ENCODE results near the gene TRIM7. TPM values are rescaled to one million over a fixed set of nuclear protein-coding genes. Genes with fewer than 3 reads are reported as not detected.
A peak's percentile ranks its signal among the peaks of the same experiment; 100 is the strongest.

The TRIM7 gene
- total and polyA plus RNA-seq, 9 of the 15 experiments (the other 6 are each of a cell fraction or from before 2014, with no cell fraction given): 2.6 to 14.9 (median 8.9) TPM

- TF ChIP-seq AFF1 (IDR thresholded peaks at IDR 0.05; ENCODE audit: low read depth in 1 of 2, partially characterized antibody in 2 of 2) (no peak), E2F4 (CRISPR knock-in tag; IDR thresholded peaks at IDR 0.05; ENCODE audit: low read depth) (peak; percentile 78; the same call in 1 of the 2 replicates), SNIP1 (IDR thresholded peaks at IDR 0.05; ENCODE audit: low read depth) (no peak), GTF2F1 (IDR thresholded peaks at IDR 0.05; ENCODE audit: low read depth, low read length) (no peak), CREB1 (IDR thresholded peaks at IDR 0.05) (0 out of 2 replicates have a peak, but pooled peaks have one; percentile 14), CREB1 (CRISPR knock-in tag; IDR thresholded peaks at IDR 0.05) (no peak), EP400 (IDR thresholded peaks at IDR 0.05) (peak; percentile 39; the same call in 1 of the 2 replicates), NRF1 (conservative IDR thresholded peaks at IDR 0.05 in 1 of 2, IDR thresholded peaks at IDR 0.05 in 1 of 2) (peak in 1 of 2 experiments; percentile 40; a peak in 1 of 4 replicates), SMARCA5 (IDR thresholded peaks at IDR 0.05) (0 out of 2 replicates have a peak, but pooled peaks have one; percentile 25), E2F5 (CRISPR knock-in tag; IDR thresholded peaks at IDR 0.05) (peak; percentile 63; the same call in 1 of the 2 replicates), TCF15 (CRISPR knock-in tag; IDR thresholded peaks at IDR 0.05) (no peak), FOXK2 (conservative IDR thresholded peaks at IDR 0.05 in 1 of 2, IDR thresholded peaks at IDR 0.05 in 1 of 2; ENCODE audit: low read depth in 2 of 2) (peak; percentile 60 to 72; a peak in 3 of 4 replicates), RERE (CRISPR knock-in tag; IDR thresholded peaks at IDR 0.05; ENCODE audit: borderline replicate concordance) (no peak)
Observed at GRCh38 chr5:181217111-181217802, 12.3 kb upstream of the TRIM7 start (continued).
